Ishikawa (cell line): ENCODE measurements around the gene COL20A1.

Experiments used
- CEBPB ChIP-seq: IDR thresholded peaks from 2 replicates; pipeline ENCODE4 v1.6.1; 2012
- FOXM1 ChIP-seq: IDR thresholded peaks from 2 replicates; pipeline ENCODE4 v1.6.1; 2012; ENCODE audit warnings: low read depth, borderline replicate concordance
- MAX ChIP-seq: IDR thresholded peaks from 2 replicates; pipeline ENCODE4 v1.6.1; 2012
- TAF1 ChIP-seq: IDR thresholded peaks from 2 replicates; pipeline ENCODE4 v1.6.1; 2012; ENCODE audit warnings: low read depth, mild to moderate bottlenecking
- YY1 ChIP-seq: IDR thresholded peaks from 2 replicates; pipeline ENCODE4 v1.6.1; 2012; ENCODE audit warnings: low read depth
- ZBTB7A ChIP-seq: IDR thresholded peaks from 2 replicates; pipeline ENCODE4 v1.6.1; 2012; ENCODE audit warnings: low read depth

- TF ChIP-seq CEBPB (no peak), FOXM1 (no peak), ZBTB7A (no peak), YY1 (no peak), MAX (no peak), TAF1 (no peak)
Measured at GRCh38 chr20:63278661-63279060, 14.3 kb upstream of the COL20A1 start.
